GM12865 (cell line): Measurements from ENCODE around the gene DMWD.

Source experiments
- DNase-seq: peaks from one replicate; pipeline ENCODE4 v3.0.0; 2010; ENCODE audit warnings: low read depth
- H3K4me3 ChIP-seq: 2 replicates; pipeline ENCODE4 v1.5.1; 2011; ENCODE audit warnings: mild to moderate bottlenecking, low read depth, low read length, control low read depth
- CTCF ChIP-seq: IDR thresholded peaks from 2 replicates; pipeline ENCODE4 v1.5.1; 2011; ENCODE audit warnings: low read length, control low read depth, low read depth, inconsistent platforms; ENCODE audit not compliant: insufficient read depth; ENCODE audit errors: missing control alignments

Gene DMWD

GRCh38 chr19:45763691-45764294 is 28.9 kb downstream of the DMWD start:
- TF ChIP-seq CTCF, result no peak
- DNase-seq, result no peak
- no peak overlapping the region for H3K4me3 ChIP-seq

- no peak for DNase-seq
- no peak overlapping the region for H3K4me3 ChIP-seq
- no peak for TF ChIP-seq CTCF
These were observed 29.6 kb downstream of the DMWD start for GRCh38 chr19:45762870-45763631.

- no peak for DNase-seq
- TF ChIP-seq CTCF, result no peak
- H3K4me3 ChIP-seq, result no peak overlapping the region
These were observed 30.9 kb downstream of the DMWD start for GRCh38 chr19:45761714-45762113.

GRCh38 chr19:45758921-45759320 is 33.7 kb downstream of the DMWD start:
- no peak overlapping the region for H3K4me3 ChIP-seq
- no peak for DNase-seq
- TF ChIP-seq CTCF, result no peak

- H3K4me3 ChIP-seq, result no peak overlapping the region
- TF ChIP-seq CTCF, result no peak
- no peak for DNase-seq
These were observed 35.0 kb downstream of the DMWD start for GRCh38 chr19:45757695-45758094.

GRCh38 chr19:45754323-45754722 is 38.3 kb downstream of the DMWD start:
- H3K4me3 ChIP-seq, result no peak overlapping the region
- no peak for DNase-seq
- TF ChIP-seq CTCF, result no peak
